ENCODE data around the gene NCK2.

NCK2 gene

DNA sequence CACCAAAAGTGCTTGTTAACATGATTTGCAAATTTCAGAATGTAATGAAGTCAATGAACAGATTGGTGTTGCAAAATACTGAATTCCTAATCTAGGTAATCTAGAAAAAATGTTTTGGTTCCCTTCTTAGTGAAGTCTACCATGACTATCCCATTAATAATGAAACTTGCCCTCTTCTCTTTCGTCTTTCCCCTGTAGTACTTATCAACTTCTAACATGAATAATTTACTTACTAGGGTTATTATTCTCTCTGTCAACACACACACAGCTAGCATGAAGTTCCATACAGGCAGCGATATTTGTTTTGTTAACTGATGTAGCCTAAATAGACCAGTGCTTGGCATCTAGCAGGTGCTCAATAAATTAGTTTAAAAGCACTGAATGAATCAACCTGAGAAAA is 160.2 kb downstream of the NCK2 start:
- CTCF ChIA-PET, result no interaction called here
- POLR2A ChIA-PET (ENCODE audit: low non-redundant PET), result no interaction called here
- H3K27ac ChIP-seq, result no peak overlapping the region
- no peak for DNase-seq (ENCODE audit: low spot score)
- TF ChIP-seq, protein P1, sequence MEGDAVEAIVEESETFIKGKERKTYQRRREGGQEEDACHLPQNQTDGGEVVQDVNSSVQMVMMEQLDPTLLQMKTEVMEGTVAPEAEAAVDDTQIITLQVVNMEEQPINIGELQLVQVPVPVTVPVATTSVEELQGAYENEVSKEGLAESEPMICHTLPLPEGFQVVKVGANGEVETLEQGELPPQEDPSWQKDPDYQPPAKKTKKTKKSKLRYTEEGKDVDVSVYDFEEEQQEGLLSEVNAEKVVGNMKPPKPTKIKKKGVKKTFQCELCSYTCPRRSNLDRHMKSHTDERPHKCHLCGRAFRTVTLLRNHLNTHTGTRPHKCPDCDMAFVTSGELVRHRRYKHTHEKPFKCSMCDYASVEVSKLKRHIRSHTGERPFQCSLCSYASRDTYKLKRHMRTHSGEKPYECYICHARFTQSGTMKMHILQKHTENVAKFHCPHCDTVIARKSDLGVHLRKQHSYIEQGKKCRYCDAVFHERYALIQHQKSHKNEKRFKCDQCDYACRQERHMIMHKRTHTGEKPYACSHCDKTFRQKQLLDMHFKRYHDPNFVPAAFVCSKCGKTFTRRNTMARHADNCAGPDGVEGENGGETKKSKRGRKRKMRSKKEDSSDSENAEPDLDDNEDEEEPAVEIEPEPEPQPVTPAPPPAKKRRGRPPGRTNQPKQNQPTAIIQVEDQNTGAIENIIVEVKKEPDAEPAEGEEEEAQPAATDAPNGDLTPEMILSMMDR (conservative IDR thresholded peaks at IDR 0.05; ENCODE audit: low read depth), result no peak

DNA sequence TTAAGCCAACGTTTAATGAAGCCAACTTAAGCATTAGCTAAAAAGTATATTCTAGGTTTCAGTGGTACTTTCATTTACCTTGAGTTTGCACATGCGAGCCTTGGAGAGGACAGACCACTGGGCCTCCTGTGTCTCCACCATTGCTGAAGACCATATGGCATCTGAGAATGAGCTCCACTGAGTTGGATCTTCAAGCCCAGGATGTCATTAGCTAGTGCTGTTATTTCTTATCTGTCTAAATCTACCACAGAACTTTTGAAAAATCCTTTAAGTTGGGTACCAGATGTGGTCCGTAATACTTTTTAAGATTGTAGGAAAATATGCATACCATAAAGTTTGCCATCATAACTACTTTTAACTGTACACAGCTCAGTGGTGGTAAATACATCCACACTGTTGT is 161.8 kb downstream of the NCK2 start:
- ChIA-PET POLR2A (ENCODE audit: low non-redundant PET) (no interaction called here), CTCF (interaction anchor here (0.6 kb wide), 1 partner anchor 181 kb away, joined by 4 read pairs; no protein-coding TSS in a partner anchor)
- no peak for DNase-seq (ENCODE audit: low spot score)
- no peak overlapping the region for H3K27ac ChIP-seq
- TF ChIP-seq, protein P1 (conservative IDR thresholded peaks at IDR 0.05; ENCODE audit: low read depth), result no peak

DNA sequence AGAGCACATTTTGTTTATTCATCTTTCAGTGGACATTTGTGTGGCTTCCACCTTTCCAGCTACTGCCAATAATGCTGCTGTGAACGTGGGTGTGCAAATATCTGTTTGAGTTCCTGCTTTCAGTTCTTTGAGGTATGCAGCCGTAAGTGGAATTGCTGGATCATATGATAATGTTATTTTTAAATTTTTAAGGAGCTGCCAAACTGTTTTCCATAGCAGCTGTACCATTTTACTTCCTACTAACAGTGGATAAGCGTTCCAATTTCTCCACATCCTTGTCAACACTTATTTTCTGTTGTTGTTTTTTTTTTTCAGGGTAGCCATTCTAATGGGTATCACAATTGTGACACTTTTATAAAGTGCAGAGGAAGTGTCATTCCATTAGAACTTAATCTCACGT is 162.5 kb downstream of the NCK2 start:
- ChIA-PET POLR2A (ENCODE audit: low non-redundant PET) (no interaction called here), CTCF (no interaction called here)
- H3K27ac ChIP-seq, result no peak overlapping the region
- TF ChIP-seq, protein P1 (conservative IDR thresholded peaks at IDR 0.05; ENCODE audit: low read depth), result no peak
- DNase-seq (ENCODE audit: low spot score), result no peak

GRCh38 chr2:105909215-105909614 is 164.5 kb downstream of the NCK2 start:
- CTCF ChIA-PET, result no interaction called here

DNA sequence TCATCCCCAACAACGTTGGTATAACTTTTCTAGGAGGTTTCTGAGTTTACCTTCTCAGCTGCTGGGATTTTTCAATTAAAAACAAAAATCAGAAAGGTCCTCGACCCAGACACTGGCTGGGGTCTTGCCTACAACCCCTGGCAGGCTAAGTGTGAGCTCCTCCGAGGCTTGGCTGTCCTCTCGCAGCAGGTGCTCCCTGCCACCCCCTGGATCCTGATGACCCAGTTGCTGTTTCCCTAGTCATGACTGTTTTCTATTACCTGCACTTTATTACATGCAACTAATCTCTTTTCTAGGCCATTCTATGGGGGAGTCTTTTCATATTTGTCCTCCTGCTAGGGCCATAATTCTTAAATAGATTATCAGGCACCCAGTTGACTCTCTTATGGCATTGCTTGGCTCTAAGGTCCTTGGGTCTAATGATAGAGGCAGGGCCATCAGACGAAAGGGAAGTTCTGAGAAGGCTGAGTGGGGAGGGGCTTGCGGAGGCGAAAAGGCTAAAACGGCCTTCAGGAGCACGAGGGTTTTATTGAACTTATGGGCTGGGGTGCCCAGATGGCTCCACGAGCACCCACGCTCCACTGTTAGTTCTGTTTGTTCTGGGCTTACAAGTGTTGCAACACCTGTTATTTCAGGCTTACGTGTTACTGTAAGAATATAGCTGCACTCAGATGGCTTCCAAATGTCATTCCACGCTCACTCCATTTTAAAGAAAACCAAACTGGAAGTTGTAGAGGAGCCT is 166.0 kb downstream of the NCK2 start:
- ChIA-PET CTCF (interaction anchor here (0.5 to 0.7 kb wide), 2 partner anchors 9 to 118 kb away, joined by 3 read pairs; no protein-coding TSS in a partner anchor), POLR2A (ENCODE audit: low non-redundant PET) (no interaction called here)
- no peak overlapping the region for H3K27ac ChIP-seq
- TF ChIP-seq, protein P1 (conservative IDR thresholded peaks at IDR 0.05; ENCODE audit: low read depth), result no peak
- no peak for DNase-seq (ENCODE audit: low spot score)

More at GRCh38 chr2:105909215-105909614, 164.5 kb downstream of the NCK2 start:
- no peak overlapping the region for H3K27ac ChIP-seq
- POLR2A ChIA-PET (ENCODE audit: low non-redundant PET), result no interaction called here
- no peak for DNase-seq (ENCODE audit: low spot score)
- TF ChIP-seq, protein P1 (conservative IDR thresholded peaks at IDR 0.05; ENCODE audit: low read depth), result no peak

- TF ChIP-seq, protein P1 (conservative IDR thresholded peaks at IDR 0.05; ENCODE audit: low read depth), result no peak
- POLR2A ChIA-PET (ENCODE audit: low non-redundant PET), result no interaction called here
- no peak for DNase-seq (ENCODE audit: low spot score)
- H3K27ac ChIP-seq, result no peak overlapping the region
- CTCF ChIA-PET, result interaction anchor here (0.7 kb wide), 1 partner anchor 10 kb away, joined by 3 read pairs; no protein-coding TSS in a partner anchor
Observed at GRCh38 chr2:105911425-105911824, 166.7 kb downstream of the NCK2 start.
